ENCODE data around the gene NTPCR.

The NTPCR gene

GRCh38 chr1:232987046-232987773 is 36.8 kb downstream of the NTPCR start:
- H3K4me3 ChIP-seq (IDR thresholded peaks at IDR 0.05; ENCODE audit: insufficient read depth, low read depth, low read length): no peak overlapping the region
- H3K4me1 ChIP-seq (ENCODE audit: low read depth, poor library complexity, severe bottlenecking): no peaks in the 10 kb centered on the region
- no peaks in the 10 kb centered on the region for H4K20me1 ChIP-seq (ENCODE audit: insufficient read depth)
- H3K27ac ChIP-seq: no peak overlapping the region
- H3K9ac ChIP-seq: no peak overlapping the region
- no peak overlapping the region for H3K4me2 ChIP-seq
- no peaks in the 10 kb centered on the region for H3K27me3 ChIP-seq (ENCODE audit: insufficient read depth, low read depth)
- TF ChIP-seq CTCF (conservative IDR thresholded peaks at IDR 0.05; ENCODE audit: low read depth, low read length): no peak
- H2AFZ ChIP-seq (ENCODE audit: low read depth): no peak overlapping the region
- H3K36me3 ChIP-seq (ENCODE audit: insufficient read depth): no peaks in the 10 kb centered on the region
- H3K79me2 ChIP-seq (ENCODE audit: insufficient read depth, low read depth): no peaks in the 10 kb centered on the region

- Histone ChIP-seq H3K4me2 (no peak overlapping the region), H3K4me1 (ENCODE audit: low read depth, poor library complexity, severe bottlenecking) (no peaks in the 10 kb centered on the region), H3K27me3 (ENCODE audit: insufficient read depth, low read depth) (no peaks in the 10 kb centered on the region), H4K20me1 (ENCODE audit: insufficient read depth) (no peaks in the 10 kb centered on the region), H3K4me3 (IDR thresholded peaks at IDR 0.05; ENCODE audit: insufficient read depth, low read depth, low read length) (no peak overlapping the region), H2AFZ (ENCODE audit: low read depth) (no peak overlapping the region), H3K27ac (no peak overlapping the region), H3K36me3 (ENCODE audit: insufficient read depth) (no peaks in the 10 kb centered on the region), H3K79me2 (ENCODE audit: insufficient read depth, low read depth) (no peaks in the 10 kb centered on the region), H3K9ac (no peak overlapping the region)
- TF ChIP-seq CTCF (conservative IDR thresholded peaks at IDR 0.05; ENCODE audit: low read depth, low read length): no peak
These were observed 37.3 kb downstream of the NTPCR start for GRCh38 chr1:232987774-232988140.

- H3K27me3 ChIP-seq (ENCODE audit: insufficient read depth, low read depth): no peaks in the 10 kb centered on the region
- H2AFZ ChIP-seq (ENCODE audit: low read depth): no peak overlapping the region
- TF ChIP-seq CTCF (conservative IDR thresholded peaks at IDR 0.05; ENCODE audit: low read depth, low read length): no peak
- H3K9ac ChIP-seq: no peak overlapping the region
- no peaks in the 10 kb centered on the region for H3K4me1 ChIP-seq (ENCODE audit: low read depth, poor library complexity, severe bottlenecking)
- no peaks in the 10 kb centered on the region for H4K20me1 ChIP-seq (ENCODE audit: insufficient read depth)
- H3K4me2 ChIP-seq: no peak overlapping the region
- H3K4me3 ChIP-seq (IDR thresholded peaks at IDR 0.05; ENCODE audit: insufficient read depth, low read depth, low read length): no peak overlapping the region
- no peaks in the 10 kb centered on the region for H3K79me2 ChIP-seq (ENCODE audit: insufficient read depth, low read depth)
- no peaks in the 10 kb centered on the region for H3K36me3 ChIP-seq (ENCODE audit: insufficient read depth)
- H3K27ac ChIP-seq: no peak overlapping the region
These were observed 38.2 kb downstream of the NTPCR start for GRCh38 chr1:232988572-232989040.

GRCh38 chr1:232990176-232991128 is 40.0 kb downstream of the NTPCR start:
- Histone ChIP-seq H4K20me1 (ENCODE audit: insufficient read depth) (no peaks in the 10 kb centered on the region), H3K27me3 (ENCODE audit: insufficient read depth, low read depth) (no peaks in the 10 kb centered on the region), H3K4me1 (ENCODE audit: low read depth, poor library complexity, severe bottlenecking) (no peaks in the 10 kb centered on the region), H3K36me3 (ENCODE audit: insufficient read depth) (no peaks in the 10 kb centered on the region), H3K79me2 (ENCODE audit: insufficient read depth, low read depth) (no peaks in the 10 kb centered on the region), H3K27ac (no peak overlapping the region), H2AFZ (ENCODE audit: low read depth) (no peak overlapping the region), H3K9ac (no peak overlapping the region), H3K4me2 (no peak overlapping the region), H3K4me3 (IDR thresholded peaks at IDR 0.05; ENCODE audit: insufficient read depth, low read depth, low read length) (no peak overlapping the region)
- no peak for TF ChIP-seq CTCF (conservative IDR thresholded peaks at IDR 0.05; ENCODE audit: low read depth, low read length)

Measured in KMS-11 (cell line).